Hepatocyte (in vitro differentiated cells): ENCODE data around the gene SLC6A8. TPM values are rescaled to one million over a fixed set of nuclear protein-coding genes. Genes with fewer than 3 reads are reported as not detected.

Experiments used
- DNase-seq: peaks from one replicate; pipeline ENCODE4 v3.0.0-alpha.2; 2016; ENCODE audit warnings: low spot score
- H2AFZ ChIP-seq: fragments of 200-600 bp; sonication (generic); 2 replicates; pipeline ENCODE4 v1.6.0; 2016; ENCODE audit warnings: antibody characterized with exemption, mild to moderate bottlenecking
- H3K27ac ChIP-seq: fragments of 200-600 bp; sonication (generic); 2 replicates; pipeline ENCODE4 v1.5.1; 2016; ENCODE audit warnings: mild to moderate bottlenecking
- H3K27me3 ChIP-seq: fragments of 200-600 bp; sonication (generic); 2 replicates; pipeline ENCODE4 v1.6.1; 2016
- H3K36me3 ChIP-seq: fragments of 200-600 bp; sonication (generic); replicated peaks from 2 replicates; pipeline ENCODE4 v1.5.1; 2016; ENCODE audit warnings: low read depth; ENCODE audit not compliant: insufficient read depth
- H3K4me1 ChIP-seq: fragments of 200-600 bp; sonication (generic); 2 replicates; pipeline ENCODE4 v1.5.1; 2016; ENCODE audit warnings: mild to moderate bottlenecking, moderate library complexity; ENCODE audit not compliant: insufficient read depth
- H3K4me2 ChIP-seq: fragments of 200-600 bp; sonication (generic); 2 replicates; pipeline ENCODE4 v1.6.0; 2016
- H3K4me3 ChIP-seq: fragments of 200-600 bp; sonication (generic); 2 replicates; pipeline ENCODE4 v1.5.1; 2016; ENCODE audit warnings: mild to moderate bottlenecking
- H3K79me2 ChIP-seq: fragments of 200-600 bp; sonication (generic); 2 replicates; pipeline ENCODE4 v1.6.0; 2017; ENCODE audit warnings: mild to moderate bottlenecking
- H3K9me2 ChIP-seq: fragments of 200-600 bp; sonication (generic); replicated peaks from 2 replicates; pipeline ENCODE4 v1.6.0; 2017; ENCODE audit warnings: mild to moderate bottlenecking; ENCODE audit not compliant: insufficient read depth
- H3K9me3 ChIP-seq: fragments of 200-600 bp; sonication (generic); 2 replicates; pipeline ENCODE4 v1.5.1; 2016; ENCODE audit warnings: low read depth, mild to moderate bottlenecking
- H4K20me1 ChIP-seq: fragments of 200-600 bp; sonication (generic); 2 replicates; pipeline ENCODE4 v1.6.0; 2016; ENCODE audit warnings: mild to moderate bottlenecking; ENCODE audit not compliant: insufficient read depth, poor library complexity, severe bottlenecking
- EZH2 ChIP-seq: fragments of 200-600 bp; sonication (generic); IDR thresholded peaks from 2 replicates; pipeline ENCODE4 v1.6.1; 2016; ENCODE audit warnings: antibody characterized with exemption, mild to moderate bottlenecking, borderline replicate concordance
- EZH2phosphoT487 ChIP-seq: fragments of 200-600 bp; sonication (generic); IDR thresholded peaks from one replicate; pipeline ENCODE4 v1.6.1; 2018; ENCODE audit warnings: antibody characterized with exemption, mild to moderate bottlenecking, low read depth, moderate library complexity; ENCODE audit not compliant: unreplicated experiment, severe bottlenecking
- WGBS: methylation state at CpG from one replicate; pipeline ENCODE4 v1.1.6; 2016; ENCODE audit warnings: low lambda C conversion rate; ENCODE audit errors: missing lambda C conversion rate; 5-methylcytosine and 5-hydroxymethylcytosine counted together
- polyA plus RNA-seq: library from polyadenylated mRNA; unstranded; fragments of >200 nt; fragmentation: Nextera tagmentation; extraction: Ambion mirVana; gene quantifications from 2 replicates; pipeline ENCODE4 v1.2.1, GENCODE V29; 2016
- total RNA-seq: library from RNA; depleted of rRNA; stranded (reverse); fragments of >200 nt; gene quantifications from 2 replicates; pipeline ENCODE4 v1.2.3, GENCODE V29; 2014
- TF ChIP-seq, protein P1 (sequence below): fragments of 200-600 bp; sonication (generic); IDR thresholded peaks from 2 replicates; pipeline ENCODE4 v1.5.1; 2016; ENCODE audit warnings: antibody characterized with exemption, mild to moderate bottlenecking; ENCODE audit not compliant: poor library complexity

SLC6A8 gene
- total and polyA plus RNA-seq, 2 experiments from 2014 or later: 28.4 to 36.7 TPM

- Histone ChIP-seq H3K27ac (no peak overlapping the region), H2AFZ (no peak overlapping the region), H3K9me2 (no peaks in the 10 kb centered on the region), H3K4me2 (no peak overlapping the region), H3K4me3 (no peak overlapping the region), H3K27me3 (peaks cover 4% of the 10 kb centered on the region), H3K36me3 (no peaks in the 10 kb centered on the region), H4K20me1 (no peaks in the 10 kb centered on the region), H3K9me3 (no peaks in the 10 kb centered on the region), H3K4me1 (no peaks in the 10 kb centered on the region), H3K79me2 (no peaks in the 10 kb centered on the region)
- no peak for DNase-seq
- TF ChIP-seq EZH2phosphoT487 (no peak), EZH2 (no peak)
- TF ChIP-seq, protein P1, sequence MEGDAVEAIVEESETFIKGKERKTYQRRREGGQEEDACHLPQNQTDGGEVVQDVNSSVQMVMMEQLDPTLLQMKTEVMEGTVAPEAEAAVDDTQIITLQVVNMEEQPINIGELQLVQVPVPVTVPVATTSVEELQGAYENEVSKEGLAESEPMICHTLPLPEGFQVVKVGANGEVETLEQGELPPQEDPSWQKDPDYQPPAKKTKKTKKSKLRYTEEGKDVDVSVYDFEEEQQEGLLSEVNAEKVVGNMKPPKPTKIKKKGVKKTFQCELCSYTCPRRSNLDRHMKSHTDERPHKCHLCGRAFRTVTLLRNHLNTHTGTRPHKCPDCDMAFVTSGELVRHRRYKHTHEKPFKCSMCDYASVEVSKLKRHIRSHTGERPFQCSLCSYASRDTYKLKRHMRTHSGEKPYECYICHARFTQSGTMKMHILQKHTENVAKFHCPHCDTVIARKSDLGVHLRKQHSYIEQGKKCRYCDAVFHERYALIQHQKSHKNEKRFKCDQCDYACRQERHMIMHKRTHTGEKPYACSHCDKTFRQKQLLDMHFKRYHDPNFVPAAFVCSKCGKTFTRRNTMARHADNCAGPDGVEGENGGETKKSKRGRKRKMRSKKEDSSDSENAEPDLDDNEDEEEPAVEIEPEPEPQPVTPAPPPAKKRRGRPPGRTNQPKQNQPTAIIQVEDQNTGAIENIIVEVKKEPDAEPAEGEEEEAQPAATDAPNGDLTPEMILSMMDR: no peak
- WGBS: 92% methylated on average over 20 of the region's 27 CpGs
Observed at GRCh38 chrX:153671589-153672530, 15.9 kb upstream of the SLC6A8 start.

DNA sequence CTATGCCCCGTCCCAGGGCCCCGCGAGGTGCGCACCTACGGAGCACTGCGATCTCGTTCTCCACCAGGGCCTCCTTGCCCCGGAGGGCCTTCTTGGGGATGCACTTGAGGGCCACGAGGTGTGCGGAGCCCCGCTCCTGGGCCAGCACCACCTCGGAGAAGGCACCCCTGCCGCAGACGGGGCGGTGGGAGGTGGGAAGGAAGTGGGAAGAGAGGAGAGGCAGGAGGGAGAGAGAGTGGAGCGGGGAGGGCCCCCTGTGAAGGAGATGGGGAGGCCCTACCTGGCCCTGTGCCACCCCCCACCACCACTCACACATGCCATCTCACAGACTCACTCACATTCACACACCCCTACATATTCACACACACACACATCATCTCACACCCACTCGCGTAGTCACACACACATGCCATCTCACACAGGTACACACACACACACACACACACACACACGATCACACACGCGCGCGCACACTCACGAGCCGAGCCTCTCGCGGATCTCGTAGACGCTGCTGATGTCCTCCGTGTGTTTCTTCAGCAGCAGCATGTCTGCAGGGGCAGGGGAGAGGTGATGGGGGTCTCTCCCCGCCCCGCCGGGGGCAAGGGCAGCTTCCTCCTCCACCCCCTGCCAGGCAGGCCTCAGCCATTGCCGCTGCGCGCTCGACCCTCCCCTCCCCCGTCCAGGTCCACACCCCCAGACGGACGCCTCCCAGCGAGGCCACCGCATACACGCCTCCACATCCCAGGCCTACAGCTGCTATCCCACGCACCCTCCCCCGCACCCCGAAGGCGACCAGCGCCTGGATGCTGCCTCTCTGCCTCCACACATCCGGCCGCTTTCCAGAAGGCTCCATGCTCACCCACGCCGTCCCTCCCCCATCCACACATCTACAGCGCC lies 14.9 kb upstream of the SLC6A8 start:
- no peaks in the 10 kb centered on the region for H3K9me2 ChIP-seq
- H2AFZ ChIP-seq: no peak overlapping the region
- TF ChIP-seq EZH2 (no peak), EZH2phosphoT487 (no peak)
- no peak overlapping the region for H3K4me2 ChIP-seq
- H3K4me3 ChIP-seq: no peak overlapping the region
- no peaks in the 10 kb centered on the region for H4K20me1 ChIP-seq
- no peaks in the 10 kb centered on the region for H3K36me3 ChIP-seq
- no peaks in the 10 kb centered on the region for H3K4me1 ChIP-seq
- no peak overlapping the region for H3K27ac ChIP-seq
- H3K9me3 ChIP-seq: no peaks in the 10 kb centered on the region
- H3K27me3 ChIP-seq: peaks cover 4% of the 10 kb centered on the region
- DNase-seq: no peak
- WGBS: 82% methylated on average over 30 of the region's 53 CpGs
- H3K79me2 ChIP-seq: no peaks in the 10 kb centered on the region

DNA sequence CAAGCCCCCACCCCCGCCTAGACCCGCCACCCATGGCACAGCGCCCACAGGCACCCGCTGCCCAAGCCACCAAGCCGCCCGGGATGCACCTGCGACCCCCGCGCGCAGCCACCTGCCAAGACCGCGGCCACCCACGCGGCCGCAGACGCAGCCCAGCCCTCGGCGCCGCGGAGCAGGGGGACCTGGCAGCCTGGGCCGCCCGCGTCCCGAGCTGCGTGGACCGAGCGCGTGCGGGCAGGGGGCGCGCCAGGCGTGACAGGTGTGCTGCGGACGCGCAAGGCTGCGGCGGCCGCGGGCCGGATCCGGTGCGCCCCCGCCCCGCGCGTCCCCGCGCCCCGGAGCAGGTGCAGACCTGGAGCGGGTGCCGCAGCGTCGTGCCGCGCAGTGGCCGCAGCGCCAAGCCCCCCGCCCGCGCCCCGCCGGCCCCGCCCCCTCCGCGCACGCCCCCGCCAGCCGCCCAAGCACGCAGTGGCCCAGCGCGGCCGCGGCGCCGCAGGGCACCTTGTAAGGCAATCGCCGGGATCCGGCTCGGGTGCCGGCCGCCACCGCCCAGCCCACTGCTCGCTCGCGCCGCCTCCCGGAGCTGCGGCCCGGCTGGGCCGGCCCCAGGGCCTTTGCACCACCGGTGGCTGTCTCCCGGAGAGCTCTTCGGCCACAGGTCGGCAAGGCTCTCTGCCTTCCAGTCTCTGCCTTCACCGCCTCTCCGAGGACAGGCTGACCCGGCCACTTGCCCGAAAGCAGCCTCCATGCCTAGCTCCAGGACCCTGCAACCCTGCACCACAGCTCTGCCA lies 14.1 kb upstream of the SLC6A8 start, which contains the start of gene PNCK:
Gene PNCK (minus strand): TSS at position 386 of the 791 bp plus-strand sequence. CDS start 737 bp downstream, outside the sequence.
- DNase-seq: no peak
- Histone ChIP-seq H3K9me2 (no peaks in the 10 kb centered on the region), H3K4me2 (no peak within 1 kb of the TSS), H3K27ac (no peak within 1 kb of the TSS), H4K20me1 (no peaks in the 10 kb centered on the region), H3K4me1 (no peaks in the 10 kb centered on the region), H3K36me3 (no peaks in the 10 kb centered on the region), H3K27me3 (peaks cover 4% of the 10 kb centered on the region), H3K79me2 (no peaks in the 10 kb centered on the region), H3K9me3 (no peaks in the 10 kb centered on the region), H2AFZ (no peak within 1 kb of the TSS), H3K4me3 (no peak within 1 kb of the TSS)
- TF ChIP-seq EZH2 (no peak), EZH2phosphoT487 (no peak)
- TF ChIP-seq, protein P1: no peak
- WGBS: 50% methylated on average over 46 of the region's 98 CpGs
